Measurements from ENCODE around the gene OSBPL1A. TPM values are rescaled to one million over a fixed set of nuclear protein-coding genes. Genes with fewer than 3 reads are reported as not detected.

Gene OSBPL1A
- polyA plus RNA-seq, 1 of the 3 experiments (the other 2 are of a cell fraction), result 21.3 TPM

DNA sequence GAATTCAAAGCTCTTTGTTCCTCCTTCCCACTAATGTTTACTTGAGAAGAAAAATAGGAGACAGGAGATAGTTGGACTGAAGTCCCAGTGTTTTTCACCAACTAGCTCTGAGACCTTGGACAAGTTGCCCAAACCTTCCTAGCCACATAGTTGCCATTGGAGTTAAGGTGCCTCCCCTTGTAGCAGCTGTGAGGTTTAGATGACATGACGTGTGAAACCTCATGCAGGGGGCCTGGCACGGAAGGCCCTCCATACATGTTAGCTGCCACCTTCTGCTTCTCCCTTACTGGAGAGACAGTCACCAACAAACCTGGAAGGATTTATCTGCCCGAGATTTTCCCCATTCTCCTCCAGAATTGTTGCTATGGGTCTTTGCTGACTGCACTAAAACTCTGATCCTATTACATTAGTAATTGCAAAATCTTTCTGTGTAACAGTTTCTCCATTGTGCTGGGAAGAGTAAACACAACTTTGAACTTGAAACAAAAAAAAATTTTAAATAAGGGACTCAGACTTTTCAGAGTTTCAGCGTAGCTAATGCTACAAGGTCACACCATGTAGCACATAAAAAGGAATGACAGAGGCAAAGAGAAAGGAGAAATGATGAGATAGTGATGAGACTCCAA, 282.6 kb downstream of the OSBPL1A start:
- no peak overlapping the region for H3K27ac ChIP-seq (ENCODE audit: low read depth in 2 of 2, low read length in 1 of 2)
- no peak for DNase-seq
- H3K4me3 ChIP-seq (ENCODE audit: low read depth in 2 of 2, low read length in 1 of 2), result no peak overlapping the region
- no peak overlapping the region for H3K4me2 ChIP-seq
- H3K79me2 ChIP-seq (ENCODE audit: insufficient read depth), result no peaks in the 10 kb centered on the region
- no peaks in the 10 kb centered on the region for H4K20me1 ChIP-seq (ENCODE audit: insufficient read depth)
- H3K9me3 ChIP-seq, result no peaks in the 10 kb centered on the region
- no peaks in the 10 kb centered on the region for H3K9me2 ChIP-seq
- H2AFZ ChIP-seq (ENCODE audit: low read depth), result no peak overlapping the region
- WGBS (ENCODE audit: low lambda C conversion rate), result 92% methylated on average over 4 of the region's 4 CpGs
- H3F3A ChIP-seq (replicated peaks; ENCODE audit: insufficient read depth), result no peaks in the 10 kb centered on the region
- no peaks in the 10 kb centered on the region for H3K27me3 ChIP-seq (ENCODE audit: insufficient read depth)
- ChIA-PET POLR2A (interaction anchor here (1.2 kb wide), 1 partner anchor 24 kb away, joined by 4 read pairs; the partner anchor contains the start of gene CABYR), CTCF (interaction anchor here (0.6 to 1.1 kb wide), 2 partner anchors 152 to 1410 kb away, joined by 3 read pairs; no protein-coding TSS in a partner anchor)
- H3K9ac ChIP-seq, result no peak overlapping the region
- peaks cover 0 to 4% of the 10 kb centered on the region in 2 experiments for H3K36me3 ChIP-seq (replicated peaks in 1 of 2; ENCODE audit: control insufficient read depth in 1 of 2, insufficient read depth in 2 of 2, low read length in 1 of 2)
- H3K4me1 ChIP-seq (ENCODE audit: control insufficient read depth in 1 of 2, insufficient read depth in 2 of 2, low read depth in 1 of 2, low read length in 1 of 2), result no peaks in the 10 kb centered on the region
- no peak for TF ChIP-seq REST (IDR thresholded peaks at IDR 0.05; ENCODE audit: low read depth, low read length)
- no peak for TF ChIP-seq GABPA (IDR thresholded peaks at IDR 0.05; ENCODE audit: low read depth)
- TF ChIP-seq RFX5 (IDR thresholded peaks at IDR 0.05; ENCODE audit: low read length), result no peak
- TF ChIP-seq YY1 (IDR thresholded peaks at IDR 0.05; ENCODE audit: low read depth), result no peak
- no peak for TF ChIP-seq EP300 (IDR thresholded peaks at IDR 0.05; ENCODE audit: borderline replicate concordance in 1 of 2, low read depth in 1 of 2, low read length in 1 of 2)
- TF ChIP-seq TCF12 (IDR thresholded peaks at IDR 0.05), result no peak
- no peak for TF ChIP-seq FOXJ3 (CRISPR knock-in tag; IDR thresholded peaks at IDR 0.05)
- no peak for TF ChIP-seq USF1 (IDR thresholded peaks at IDR 0.05; ENCODE audit: borderline replicate concordance, low read depth)
- TF ChIP-seq ELF1 (IDR thresholded peaks at IDR 0.05), result no peak

- H2AFZ ChIP-seq (ENCODE audit: low read depth), result no peak overlapping the region
- no peak overlapping the region for H3K4me2 ChIP-seq
- H3F3A ChIP-seq (replicated peaks; ENCODE audit: insufficient read depth), result no peaks in the 10 kb centered on the region
- H3K9me2 ChIP-seq, result no peaks in the 10 kb centered on the region
- H3K9me3 ChIP-seq, result no peaks in the 10 kb centered on the region
- CTCF ChIA-PET, result interaction anchor here (1.0 to 1.4 kb wide), 3 partner anchors 73 to 194 kb away, joined by 3 to 4 read pairs (median 3); no protein-coding TSS in a partner anchor
- no peaks in the 10 kb centered on the region for H3K27me3 ChIP-seq (ENCODE audit: insufficient read depth)
- 79% methylated on average over 14 of the region's 15 CpGs for WGBS (ENCODE audit: low lambda C conversion rate)
- DNase-seq, result no peak
- H3K36me3 ChIP-seq (replicated peaks in 1 of 2; ENCODE audit: control insufficient read depth in 1 of 2, insufficient read depth in 2 of 2, low read length in 1 of 2), result no peaks in the 10 kb centered on the region
- no peaks in the 10 kb centered on the region; a peak in 1 of 4 replicates for H3K4me1 ChIP-seq (ENCODE audit: control insufficient read depth in 1 of 2, insufficient read depth in 2 of 2, low read depth in 1 of 2, low read length in 1 of 2)
- no peak overlapping the region for H3K4me3 ChIP-seq (ENCODE audit: low read depth in 2 of 2, low read length in 1 of 2)
- no peak overlapping the region for H3K9ac ChIP-seq
- TF ChIP-seq ZBTB33 (IDR thresholded peaks at IDR 0.05; ENCODE audit: borderline replicate concordance, low read depth), result no peak
- no peaks in the 10 kb centered on the region for H3K79me2 ChIP-seq (ENCODE audit: insufficient read depth)
- POLR2A ChIA-PET, result no interaction called here
- H3K27ac ChIP-seq (ENCODE audit: low read depth in 2 of 2, low read length in 1 of 2), result no peak overlapping the region
- no peaks in the 10 kb centered on the region for H4K20me1 ChIP-seq (ENCODE audit: insufficient read depth)
Observed at GRCh38 chr18:24112874-24113615, 284.6 kb downstream of the OSBPL1A start.

Data from SK-N-SH (cell line).